CD4-positive, alpha-beta T cell treated with Interleukin-15 for 4 hours (primary cell): ENCODE results near the gene KLK1.
"Not testable (repeated sequence)": the region's sequence is repeated elsewhere in the genome, so short reads cannot be mapped to it uniquely, and the experiment has no call there.

Experiments
- DNase-seq: peaks from one replicate; pipeline ENCODE4 v3.0.0-alpha.2; 2020; ENCODE audit warnings: low spot score

KLK1 gene

GRCh38 chr19:50792272-50793250 lies 31.0 kb downstream of the KLK1 start:
- DNase-seq, result no peak

GRCh38 chr19:50791594-50792271 lies 31.9 kb downstream of the KLK1 start:
- DNase-seq, result no peak

- no peak for DNase-seq
These were observed 32.6 kb downstream of the KLK1 start for GRCh38 chr19:50790922-50791467.

GRCh38 chr19:50790396-50790795 lies 33.2 kb downstream of the KLK1 start, which contains the start of gene ACP4:
TSS of gene ACP4 (plus strand) at chr19:50790415. CDS start at chr19:50790415, 0 bp downstream.
- no peak for DNase-seq

- no peak for DNase-seq
These were observed 38.3 kb downstream of the KLK1 start for GRCh38 chr19:50785329-50785728.

- no peak for DNase-seq
These were observed 38.9 kb downstream of the KLK1 start for GRCh38 chr19:50784710-50785109.

- not testable (repeated sequence) for DNase-seq
These were observed 39.8 kb downstream of the KLK1 start for GRCh38 chr19:50783848-50784152.

GRCh38 chr19:50780753-50781435 lies 42.7 kb downstream of the KLK1 start:
- no peak for DNase-seq

- no peak for DNase-seq
These were observed 43.8 kb downstream of the KLK1 start for GRCh38 chr19:50779504-50780457.

GRCh38 chr19:50778906-50779430 lies 44.6 kb downstream of the KLK1 start:
- no peak for DNase-seq

GRCh38 chr19:50777830-50778303 lies 45.7 kb downstream of the KLK1 start:
- DNase-seq, result no peak

- no peak for DNase-seq
These were observed 46.3 kb downstream of the KLK1 start for GRCh38 chr19:50777261-50777660.

GRCh38 chr19:50776131-50776530 lies 47.5 kb downstream of the KLK1 start:
- no peak for DNase-seq

GRCh38 chr19:50773454-50773853 lies 50.1 kb downstream of the KLK1 start:
- DNase-seq, result not testable (repeated sequence)

GRCh38 chr19:50772912-50773311 lies 50.7 kb downstream of the KLK1 start:
- DNase-seq, result not testable (repeated sequence)

- DNase-seq, result no peak
These were observed 51.1 kb downstream of the KLK1 start for GRCh38 chr19:50772476-50772875.

GRCh38 chr19:50770888-50771287 lies 52.7 kb downstream of the KLK1 start:
- no peak for DNase-seq

- DNase-seq, result not testable (repeated sequence)
These were observed 53.4 kb downstream of the KLK1 start, which contains the start of gene GPR32 for GRCh38 chr19:50770164-50770563. TSS of gene GPR32 (plus strand) at chr19:50770464. CDS start at chr19:50770601, 137 bp downstream.
